ENCODE data around the gene B3GNT2.
A peak's percentile ranks its signal among the peaks of the same experiment; 100 is the strongest.

Gene B3GNT2

GRCh38 chr2:62254424-62255266, 58.7 kb downstream of the B3GNT2 start:
- no peak for DNase-seq
- H3K27ac Mint-ChIP-seq: peak overlapping the region; percentile 78

GRCh38 chr2:62257466-62257865, 61.6 kb downstream of the B3GNT2 start:
- no peaks in the 10 kb centered on the region for H3K27me3 Mint-ChIP-seq (ENCODE audit: low read depth, poor library complexity)
- no peak for DNase-seq
- H3K4me3 Mint-ChIP-seq: no peak overlapping the region
- peak overlapping the region; percentile 15 for H3K27ac Mint-ChIP-seq
- no peaks in the 10 kb centered on the region for H3K36me3 Mint-ChIP-seq (ENCODE audit: low read depth)
- TF ChIP-seq CTCF (IDR thresholded peaks at IDR 0.05): no peak
- peaks cover 11% of the 10 kb centered on the region for H3K9me3 Mint-ChIP-seq
- H3K4me1 Mint-ChIP-seq: peaks cover 34% of the 10 kb centered on the region

More at GRCh38 chr2:62254424-62255266, 58.7 kb downstream of the B3GNT2 start:
- H3K27me3 Mint-ChIP-seq (ENCODE audit: low read depth, poor library complexity): no peaks in the 10 kb centered on the region
- TF ChIP-seq CTCF (IDR thresholded peaks at IDR 0.05): no peak
- peaks cover 34% of the 10 kb centered on the region for H3K4me1 Mint-ChIP-seq
- H3K36me3 Mint-ChIP-seq (ENCODE audit: low read depth): no peaks in the 10 kb centered on the region
- no peak overlapping the region for H3K4me3 Mint-ChIP-seq
- H3K9me3 Mint-ChIP-seq: peaks cover 15% of the 10 kb centered on the region

GRCh38 chr2:62263076-62263715, 67.3 kb downstream of the B3GNT2 start:
- Mint-ChIP-seq H3K27me3 (ENCODE audit: low read depth, poor library complexity) (no peaks in the 10 kb centered on the region), H3K27ac (no peak overlapping the region), H3K9me3 (peaks cover 6% of the 10 kb centered on the region), H3K4me3 (no peak overlapping the region), H3K4me1 (peaks cover 9% of the 10 kb centered on the region), H3K36me3 (ENCODE audit: low read depth) (no peaks in the 10 kb centered on the region)
- no peak for DNase-seq
- no peak for TF ChIP-seq CTCF (IDR thresholded peaks at IDR 0.05)

GRCh38 chr2:62264186-62264585, 68.3 kb downstream of the B3GNT2 start:
- Mint-ChIP-seq H3K27me3 (ENCODE audit: low read depth, poor library complexity) (no peaks in the 10 kb centered on the region), H3K4me1 (peaks cover 5% of the 10 kb centered on the region), H3K36me3 (ENCODE audit: low read depth) (no peaks in the 10 kb centered on the region), H3K27ac (no peak overlapping the region), H3K4me3 (no peak overlapping the region), H3K9me3 (peaks cover 15% of the 10 kb centered on the region)
- DNase-seq: no peak
- no peak for TF ChIP-seq CTCF (IDR thresholded peaks at IDR 0.05)

GRCh38 chr2:62265106-62265505, 69.2 kb downstream of the B3GNT2 start:
- no peak for TF ChIP-seq CTCF (IDR thresholded peaks at IDR 0.05)
- Mint-ChIP-seq H3K4me3 (no peak overlapping the region), H3K27me3 (ENCODE audit: low read depth, poor library complexity) (no peaks in the 10 kb centered on the region), H3K27ac (no peak overlapping the region), H3K4me1 (peaks cover 5% of the 10 kb centered on the region), H3K9me3 (peaks cover 24% of the 10 kb centered on the region), H3K36me3 (ENCODE audit: low read depth) (no peaks in the 10 kb centered on the region)
- DNase-seq: no peak

Measured in nephron progenitor cell (in vitro differentiated cells).